HG03159 (cell line): ENCODE data around the gene SLC35E1.
"Not testable (repeated sequence)": the region's sequence is repeated elsewhere in the genome, so short reads cannot be mapped to it uniquely, and the experiment has no call there.

Experiments
- ATAC-seq: cut with Tn5 transposase; IDR thresholded peaks from one replicate; pipeline ENCODE4 v1.9.1; 2021; ENCODE audit warnings: mild to moderate bottlenecking, moderate library complexity; ENCODE audit not compliant: unreplicated experiment

The SLC35E1 gene

DNA sequence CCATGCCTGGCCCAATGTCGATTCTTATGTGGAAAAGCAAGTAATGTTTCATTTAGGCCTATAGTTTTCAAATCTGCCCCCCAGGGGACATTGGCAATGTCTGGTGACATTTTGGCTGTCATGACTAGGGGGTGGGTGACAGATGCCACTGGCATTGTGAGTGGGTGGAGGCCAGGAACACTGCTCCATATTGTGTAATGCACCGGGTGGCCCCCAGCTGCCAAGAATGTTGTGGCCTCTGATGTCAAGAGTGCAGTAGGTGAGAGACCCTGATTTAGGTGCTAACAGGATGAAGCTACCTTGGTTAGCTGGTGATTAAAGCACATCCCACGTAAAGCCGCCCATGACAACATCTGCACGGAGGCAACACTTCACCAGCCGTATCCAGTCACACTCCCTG, 65.3 kb downstream of the SLC35E1 start:
- ATAC-seq: no peak

DNA sequence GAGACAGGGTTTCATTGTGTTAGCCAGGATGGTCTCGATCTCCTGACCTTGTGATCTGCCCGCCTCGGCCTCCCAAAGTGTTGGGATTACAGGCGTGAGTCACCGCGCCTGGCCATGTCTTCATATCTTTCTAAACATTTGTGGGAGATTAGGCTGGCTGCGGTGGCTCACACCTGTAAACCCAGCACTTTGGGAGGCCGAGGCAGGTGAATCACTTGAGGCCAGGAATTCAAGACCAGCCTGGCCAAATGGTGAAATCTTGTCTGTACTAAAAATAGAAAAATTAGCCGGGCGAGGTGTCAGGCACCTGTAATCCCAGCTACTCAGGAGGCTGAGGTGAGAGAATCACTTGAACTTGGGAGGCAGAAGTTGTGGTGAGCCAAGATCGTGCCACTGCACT, 66.1 kb downstream of the SLC35E1 start:
- not testable (repeated sequence) for ATAC-seq

DNA sequence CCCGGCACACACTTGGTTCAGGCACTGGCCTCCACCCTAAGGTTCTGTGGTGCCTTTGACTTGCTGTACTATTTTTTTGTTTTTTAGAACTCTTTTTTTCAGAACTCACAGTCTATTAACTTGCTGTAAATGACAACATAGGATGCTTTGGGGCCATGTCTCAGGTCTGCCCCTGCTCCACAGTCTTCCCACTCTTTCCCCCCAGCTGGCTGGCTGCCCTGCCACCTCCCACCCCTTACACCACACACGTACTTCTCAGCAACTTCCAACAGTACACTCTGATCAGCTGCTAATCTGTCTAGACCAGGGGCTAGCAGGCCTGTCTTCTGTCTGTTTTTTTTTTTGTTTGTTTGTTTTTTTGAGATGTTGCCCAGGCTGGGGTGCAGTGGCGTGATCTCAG, 67.9 kb downstream of the SLC35E1 start:
- ATAC-seq: no peak
